CD4-positive, alpha-beta memory T cell (primary cell): ENCODE results near the gene STK40. TPM values are rescaled to one million over a fixed set of nuclear protein-coding genes. Genes with fewer than 3 reads are reported as not detected.

Experiments used
- CTCF ChIA-PET: fragments of 350-600 bp; sonication (Branson Sonifier 250); formaldehyde crosslinking; loops from one replicate; lab custom pipeline; 2021; ENCODE audit warnings: inconsistent platforms; ENCODE audit not compliant: partially characterized antibody; lab: Charles Lee
- POLR2A ChIA-PET: fragments of 350-600 bp; sonication (Branson Sonifier 250); formaldehyde crosslinking; loops from one replicate; lab custom pipeline; 2021; ENCODE audit not compliant: partially characterized antibody; lab: Charles Lee
- DNase-seq, 5 donors: peaks; one replicate each; pipeline versions ENCODE4 v3.0.0 to v3.0.0-alpha.2; 2020 to 2022; ENCODE audit warnings: mixed read lengths in 1 of 5
- H3K27ac ChIP-seq: one replicate; pipeline ENCODE4 v1.7.0; 2013; ENCODE audit warnings: low read depth, low read length
- H3K27me3 ChIP-seq: 2 replicates; pipeline ENCODE4 v1.7.0; 2013; ENCODE audit warnings: mild to moderate bottlenecking, low read length, moderate library complexity; ENCODE audit not compliant: insufficient read depth
- H3K36me3 ChIP-seq: 2 replicates; pipeline ENCODE4 v1.7.0; 2013; ENCODE audit warnings: mild to moderate bottlenecking, low read length, moderate library complexity; ENCODE audit not compliant: insufficient read depth
- H3K4me1 ChIP-seq: 2 replicates; pipeline ENCODE4 v1.7.0; 2013; ENCODE audit warnings: mild to moderate bottlenecking, low read length, moderate library complexity; ENCODE audit not compliant: insufficient read depth
- H3K4me3 ChIP-seq, 2 donors: one replicate each; pipeline ENCODE4 v1.7.0; 2013; ENCODE audit warnings: low read length in 2 of 2, mild to moderate bottlenecking in 1 of 2
- H3K9me3 ChIP-seq, 2 donors: one replicate each; pipeline ENCODE4 v1.7.0; 2013; ENCODE audit warnings: low read length in 2 of 2, control low read depth in 1 of 2; ENCODE audit not compliant: control insufficient read depth in 1 of 2
- H3K27ac Mint-ChIP-seq, 7 donors: one replicate each; pipeline ENCODE4 v1.8.0; 2020 to 2021; ENCODE audit warnings: mixed read lengths in 7 of 7, mild to moderate bottlenecking in 6 of 7, inconsistent platforms in 3 of 7, moderate library complexity in 3 of 7
- H3K27me3 Mint-ChIP-seq, 2 donors: one replicate each; pipeline ENCODE4 v1.8.0; 2020 to 2021; ENCODE audit warnings: mixed read lengths in 2 of 2
- H3K36me3 Mint-ChIP-seq, 2 donors: one replicate each; pipeline ENCODE4 v1.8.0; 2020 to 2021; ENCODE audit warnings: mixed read lengths in 2 of 2, inconsistent platforms in 1 of 2, mild to moderate bottlenecking in 1 of 2
- H3K4me1 Mint-ChIP-seq, 4 donors: one replicate each; pipeline ENCODE4 v1.8.0; 2020 to 2021; ENCODE audit warnings: mixed read lengths in 4 of 4, mild to moderate bottlenecking in 1 of 4
- H3K4me3 Mint-ChIP-seq, 8 donors: one replicate each; pipeline ENCODE4 v1.8.0; 2020 to 2021; ENCODE audit warnings: mixed read lengths in 8 of 8, mild to moderate bottlenecking in 7 of 8, moderate library complexity in 6 of 8, inconsistent platforms in 3 of 8
- H3K9me3 Mint-ChIP-seq, 8 donors: one replicate each; pipeline ENCODE4 v1.8.0; 2020 to 2021; ENCODE audit warnings: mixed read lengths in 8 of 8, mild to moderate bottlenecking in 5 of 8, inconsistent platforms in 3 of 8, moderate library complexity in 1 of 8
- intact Hi-C: fragments of 100-400 bp; cut with micrococcal nuclease; formaldehyde crosslinking; loops from one replicate; pipeline ENCODE4 v1.15.1; 2023
- polyA plus RNA-seq, 2 donors: library from polyadenylated mRNA; unstranded; fragments of 300-500 nt; fragmentation: Illumina TruSeq; gene quantifications; one replicate each; pipeline ENCODE4 v1.2.3, GENCODE V29; 2021
- total RNA-seq, 2 experiments: library from RNA; stranded (reverse); gene quantifications; one replicate each; pipeline ENCODE4 v1.2.3, GENCODE V29; 2021

STK40 gene
- total and polyA plus RNA-seq, 4 experiments from 2014 or later = 26.6 to 57.4 (median 51.0) TPM

GRCh38 chr1:36367066-36367465, 18.7 kb downstream of the STK40 start:
- H3K36me3 Mint-ChIP-seq = peaks cover 7 to 17% of the 10 kb centered on the region in 2 donors
- H3K4me1 Mint-ChIP-seq = peaks cover 36 to 56% (median 47%) of the 10 kb centered on the region in 4 donors
- ChIA-PET CTCF (interaction anchor here (0.7 to 5.2 kb wide), 22 partner anchors 10 to 240 kb away, joined by 3 to 122 read pairs (median 9); partner anchors contain the start of genes EVA1B, LSM10, SH3D21 and STK40), POLR2A (interaction anchor here (0.6 to 6.4 kb wide), 22 partner anchors 7 to 1507 kb away, joined by 3 to 133 read pairs (median 5); partner anchors contain the start of genes AGO3, EVA1B, LSM10 and MAP7D1)
- H3K27me3 Mint-ChIP-seq = no peaks in the 10 kb centered on the region
- Histone ChIP-seq H3K27ac (peak overlapping the region; percentile 55), H3K4me1 (peaks cover 52% of the 10 kb centered on the region), H3K27me3 (no peaks in the 10 kb centered on the region), H3K4me3 (no peak overlapping the region), H3K36me3 (peaks cover 12% of the 10 kb centered on the region), H3K9me3 (no peaks in the 10 kb centered on the region)
- peak overlapping the region in 7 of 8 donors; percentile 50 to 79 (median 64) for H3K4me3 Mint-ChIP-seq
- peak overlapping the region; percentile 89 to 97 (median 94) for H3K27ac Mint-ChIP-seq
- intact Hi-C loops = no loop called here
- H3K9me3 Mint-ChIP-seq = no peaks in the 10 kb centered on the region
- DNase-seq = peak; percentile 52 to 63 (median 57)

GRCh38 chr1:36366091-36366661, 19.5 kb downstream of the STK40 start:
- Mint-ChIP-seq H3K27me3 (no peaks in the 10 kb centered on the region), H3K4me3 (peak overlapping the region; percentile 50 to 79 (median 67)), H3K9me3 (no peaks in the 10 kb centered on the region), H3K27ac (peak overlapping the region; percentile 89 to 97 (median 94)), H3K36me3 (peaks cover 15 to 25% of the 10 kb centered on the region in 2 donors), H3K4me1 (peaks cover 36 to 63% (median 47%) of the 10 kb centered on the region in 4 donors)
- peak; percentile 63 to 86 (median 68) for DNase-seq
- intact Hi-C loops = no loop called here
- Histone ChIP-seq H3K4me3 (peak overlapping the region in 1 of 2 donors; percentile 9), H3K27me3 (no peaks in the 10 kb centered on the region), H3K4me1 (peaks cover 52% of the 10 kb centered on the region), H3K9me3 (no peaks in the 10 kb centered on the region), H3K27ac (peak overlapping the region; percentile 55), H3K36me3 (peaks cover 17% of the 10 kb centered on the region)
- POLR2A ChIA-PET = interaction anchor here (1.0 to 6.4 kb wide), 14 partner anchors 11 to 435 kb away, joined by 3 to 133 read pairs (median 6); partner anchors contain the start of genes AGO3, LSM10, MAP7D1 and OSCP1
- CTCF ChIA-PET = interaction anchor here (1.3 to 5.2 kb wide), 11 partner anchors 12 to 217 kb away, joined by 4 to 122 read pairs (median 19); partner anchors contain the start of genes LSM10, SH3D21, STK40 and TRAPPC3

GRCh38 chr1:36365381-36365780, 20.3 kb downstream of the STK40 start:
- Mint-ChIP-seq H3K27me3 (no peaks in the 10 kb centered on the region), H3K4me3 (peak overlapping the region in 3 of 8 donors; percentile 15 to 32 (median 24)), H3K27ac (peak overlapping the region; percentile 86 to 97 (median 94)), H3K36me3 (peaks cover 15 to 29% of the 10 kb centered on the region in 2 donors), H3K9me3 (no peaks in the 10 kb centered on the region), H3K4me1 (peaks cover 36 to 67% (median 46%) of the 10 kb centered on the region in 4 donors)
- Histone ChIP-seq H3K27me3 (no peaks in the 10 kb centered on the region), H3K4me1 (peaks cover 52% of the 10 kb centered on the region), H3K36me3 (peaks cover 17% of the 10 kb centered on the region), H3K4me3 (no peak overlapping the region), H3K9me3 (no peaks in the 10 kb centered on the region), H3K27ac (peak overlapping the region; percentile 55)
- no peak for DNase-seq
- POLR2A ChIA-PET = interaction anchor here (1.8 to 6.4 kb wide), 5 partner anchors 12 to 215 kb away, joined by 6 to 133 read pairs (median 28); partner anchors contain the start of genes SH3D21 and STK40
- CTCF ChIA-PET = interaction anchor here (2.3 to 5.2 kb wide), 4 partner anchors 18 to 216 kb away, joined by 6 to 122 read pairs (median 38); partner anchors contain the start of genes STK40 and TRAPPC3
- intact Hi-C loops = no loop called here

GRCh38 chr1:36359911-36360550, 25.7 kb downstream of the STK40 start:
- intact Hi-C loops = no loop called here
- Mint-ChIP-seq H3K36me3 (peaks cover 42 to 63% of the 10 kb centered on the region in 2 donors), H3K9me3 (no peaks in the 10 kb centered on the region), H3K27ac (peak overlapping the region; percentile 81 to 96 (median 92)), H3K4me1 (peaks cover 6 to 40% (median 10%) of the 10 kb centered on the region in 4 donors), H3K4me3 (peak overlapping the region in 5 of 8 donors; percentile 2 to 70 (median 53)), H3K27me3 (no peaks in the 10 kb centered on the region)
- H3K9me3 ChIP-seq = no peaks in the 10 kb centered on the region
- H3K4me3 ChIP-seq = no peak overlapping the region
- peak overlapping the region; percentile 25 for H3K27ac ChIP-seq
- peaks cover 13% of the 10 kb centered on the region for H3K4me1 ChIP-seq
- POLR2A ChIA-PET = interaction anchor here (0.8 to 3.2 kb wide), 5 partner anchors 9 to 38 kb away, joined by 3 to 22 read pairs (median 4); partner anchors contain the start of gene LSM10
- no peaks in the 10 kb centered on the region for H3K27me3 ChIP-seq
- DNase-seq = peak; percentile 25 to 74 (median 51)
- CTCF ChIA-PET = interaction anchor here (1.1 to 15.0 kb wide), 6 partner anchors 8 to 25 kb away, joined by 3 to 107 read pairs (median 4); no protein-coding TSS in a partner anchor
- peaks cover 41% of the 10 kb centered on the region for H3K36me3 ChIP-seq

GRCh38 chr1:36359383-36359782, 26.3 kb downstream of the STK40 start:
- POLR2A ChIA-PET = interaction anchor here (0.8 to 3.2 kb wide), 4 partner anchors 8 to 39 kb away, joined by 3 to 22 read pairs (median 4); partner anchors contain the start of gene LSM10
- Histone ChIP-seq H3K36me3 (peaks cover 47% of the 10 kb centered on the region), H3K27ac (peak overlapping the region; percentile 25), H3K4me3 (no peak overlapping the region), H3K9me3 (no peaks in the 10 kb centered on the region), H3K4me1 (peaks cover 12% of the 10 kb centered on the region), H3K27me3 (no peaks in the 10 kb centered on the region)
- Mint-ChIP-seq H3K27ac (peak overlapping the region; percentile 81 to 96 (median 92)), H3K4me1 (peaks cover 6 to 39% (median 10%) of the 10 kb centered on the region in 4 donors), H3K36me3 (peaks cover 44 to 67% of the 10 kb centered on the region in 2 donors), H3K4me3 (peak overlapping the region in 5 of 8 donors; percentile 2 to 70 (median 53)), H3K27me3 (no peaks in the 10 kb centered on the region), H3K9me3 (no peaks in the 10 kb centered on the region)
- CTCF ChIA-PET = interaction anchor here (1.3 to 15.0 kb wide), 5 partner anchors 9 to 25 kb away, joined by 3 to 107 read pairs (median 6); no protein-coding TSS in a partner anchor
- DNase-seq = no peak
- intact Hi-C loops = no loop called here

GRCh38 chr1:36358514-36359084, 27.1 kb downstream of the STK40 start:
- ChIA-PET CTCF (interaction anchor here (1.3 to 15.0 kb wide), 3 partner anchors 10 to 26 kb away, joined by 3 to 107 read pairs (median 22); no protein-coding TSS in a partner anchor), POLR2A (interaction anchor here (0.7 to 3.2 kb wide), 2 partner anchors 10 to 15 kb away, joined by 3 to 22 read pairs; no protein-coding TSS in a partner anchor)
- no peak overlapping the region for H3K4me3 ChIP-seq
- Mint-ChIP-seq H3K27ac (peak overlapping the region in 4 of 7 donors; percentile 29 to 42 (median 38)), H3K9me3 (no peaks in the 10 kb centered on the region), H3K36me3 (peaks cover 47 to 74% of the 10 kb centered on the region in 2 donors), H3K27me3 (no peaks in the 10 kb centered on the region), H3K4me3 (no peak overlapping the region), H3K4me1 (peaks cover 6 to 40% (median 11%) of the 10 kb centered on the region in 4 donors)
- no peaks in the 10 kb centered on the region for H3K27me3 ChIP-seq
- intact Hi-C loops = no loop called here
- no peak overlapping the region for H3K27ac ChIP-seq
- no peaks in the 10 kb centered on the region for H3K9me3 ChIP-seq
- H3K4me1 ChIP-seq = peaks cover 12% of the 10 kb centered on the region
- H3K36me3 ChIP-seq = peaks cover 53% of the 10 kb centered on the region
- DNase-seq = no peak
